HG03571 (cell line): Measurements from ENCODE around the gene NAA80.
"Not testable (repeated sequence)": the region's sequence is repeated elsewhere in the genome, so short reads cannot be mapped to it uniquely, and the experiment has no call there.

Source experiments
- ATAC-seq: cut with Tn5 transposase; IDR thresholded peaks from one replicate; pipeline ENCODE4 v1.9.1; 2021; ENCODE audit not compliant: unreplicated experiment

NAA80 gene

GRCh38 chr3:50271314-50271936, 27.8 kb downstream of the NAA80 start:
- ATAC-seq: no peak

- ATAC-seq: no peak
Measured at GRCh38 chr3:50270422-50271224, 28.6 kb downstream of the NAA80 start.

- ATAC-seq: no peak
Measured at GRCh38 chr3:50269977-50270413, 29.2 kb downstream of the NAA80 start.

- no peak for ATAC-seq
Measured at GRCh38 chr3:50269460-50269859, 29.7 kb downstream of the NAA80 start.

GRCh38 chr3:50268703-50269451, 30.3 kb downstream of the NAA80 start, which contains the start of gene SEMA3B:
Gene SEMA3B (plus strand): TSS chr3:50269147. CDS start chr3:50269241, 94 bp downstream.
- no peak for ATAC-seq

- no peak for ATAC-seq
Measured at GRCh38 chr3:50268276-50268675, 30.9 kb downstream of the NAA80 start.

- ATAC-seq: no peak
Measured at GRCh38 chr3:50267280-50267913, 31.8 kb downstream of the NAA80 start.

- ATAC-seq: no peak
Measured at GRCh38 chr3:50266836-50267235, 32.4 kb downstream of the NAA80 start.

- no peak for ATAC-seq
Measured at GRCh38 chr3:50266017-50266416, 33.2 kb downstream of the NAA80 start.

- no peak for ATAC-seq
Measured at GRCh38 chr3:50265571-50265970, 33.6 kb downstream of the NAA80 start.

GRCh38 chr3:50264964-50265485, 34.2 kb downstream of the NAA80 start:
- ATAC-seq: no peak

- ATAC-seq: no peak
Measured at GRCh38 chr3:50264383-50264963, 34.7 kb downstream of the NAA80 start.

GRCh38 chr3:50263478-50264382, 35.5 kb downstream of the NAA80 start:
- ATAC-seq: no peak

GRCh38 chr3:50262778-50263177, 36.4 kb downstream of the NAA80 start:
- no peak for ATAC-seq

- not testable (repeated sequence) for ATAC-seq
Measured at GRCh38 chr3:50262200-50262599, 37.0 kb downstream of the NAA80 start.

GRCh38 chr3:50261505-50261904, 37.7 kb downstream of the NAA80 start:
- no peak for ATAC-seq

- no peak for ATAC-seq
Measured at GRCh38 chr3:50260942-50261441, 38.2 kb downstream of the NAA80 start.

- peak; percentile 82 for ATAC-seq
Measured at GRCh38 chr3:50260027-50260941, 38.9 kb downstream of the NAA80 start.
